HEK293 (cell line): ENCODE measurements around the gene SAMD5.

Source experiments
- CTCF ChIP-seq: fragments of 450-650 bp; formaldehyde crosslinking; IDR thresholded peaks from 2 replicates; pipeline ENCODE4 v1.5.1; 2016; ENCODE audit warnings: missing biosample characterization, missing genetic modification characterization
- GLIS2 ChIP-seq: fragments of 450-650 bp; formaldehyde crosslinking; IDR thresholded peaks from 2 replicates; pipeline ENCODE4 v1.5.1; 2016; ENCODE audit warnings: missing biosample characterization, missing genetic modification characterization
- OSR2 ChIP-seq: fragments of 450-650 bp; formaldehyde crosslinking; IDR thresholded peaks from 2 replicates; pipeline ENCODE4 v1.5.1; 2016; ENCODE audit warnings: missing biosample characterization, missing genetic modification characterization
- YY1 ChIP-seq: fragments of 450-650 bp; formaldehyde crosslinking; IDR thresholded peaks from 2 replicates; pipeline ENCODE4 v1.5.1; 2018; ENCODE audit warnings: missing biosample characterization, missing genetic modification characterization
- ZNF202 ChIP-seq: fragments of 450-650 bp; formaldehyde crosslinking; IDR thresholded peaks from 2 replicates; pipeline ENCODE4 v1.5.1; 2016; ENCODE audit warnings: missing biosample characterization, missing genetic modification characterization, borderline replicate concordance
- ZNF324 ChIP-seq: fragments of 450-650 bp; formaldehyde crosslinking; IDR thresholded peaks from 2 replicates; pipeline ENCODE4 v1.5.1; 2016; ENCODE audit warnings: missing biosample characterization, missing genetic modification characterization
- ZNF341 ChIP-seq: fragments of 450-650 bp; formaldehyde crosslinking; IDR thresholded peaks from 2 replicates; pipeline ENCODE4; 2016; ENCODE audit warnings: low read depth, missing biosample characterization, missing genetic modification characterization
- ZNF354C ChIP-seq: fragments of 450-650 bp; formaldehyde crosslinking; IDR thresholded peaks from 2 replicates; pipeline ENCODE4 v1.5.1; 2016; ENCODE audit warnings: missing biosample characterization, missing genetic modification characterization, low read depth, borderline replicate concordance
- ZNF513 ChIP-seq: fragments of 450-650 bp; IDR thresholded peaks from 2 replicates; pipeline ENCODE4 v1.5.1; 2018; ENCODE audit warnings: missing biosample characterization, missing genetic modification characterization
- ZNF639 ChIP-seq: fragments of 450-650 bp; formaldehyde crosslinking; IDR thresholded peaks from 2 replicates; pipeline ENCODE4 v1.5.1; 2016; ENCODE audit warnings: missing biosample characterization, missing genetic modification characterization

- TF ChIP-seq CTCF (tag by site-specific recombination), result no peak
- no peak for TF ChIP-seq ZNF341 (tag by site-specific recombination)
- TF ChIP-seq ZNF639, result no peak
- no peak for TF ChIP-seq OSR2
- no peak for TF ChIP-seq ZNF202 (tag by site-specific recombination)
- no peak for TF ChIP-seq YY1 (tag by site-specific recombination)
- TF ChIP-seq GLIS2 (tag by site-specific recombination), result no peak
- no peak for TF ChIP-seq ZNF324 (tag by site-specific recombination)
- no peak for TF ChIP-seq ZNF513 (tag by site-specific recombination)
- no peak for TF ChIP-seq ZNF354C (tag by site-specific recombination)
Measured at GRCh38 chr6:147510929-147511590, 2.6 kb downstream of the SAMD5 start.
